H1 (cell line): ENCODE data around the gene RMRP. TPM values are rescaled to one million over a fixed set of nuclear protein-coding genes. Genes with fewer than 3 reads are reported as not detected.
A peak's percentile ranks its signal among the peaks of the same experiment; 100 is the strongest.

Source experiments
- CTCF ChIA-PET: fragments of 300-600 bp; sonication (Branson Sonifier 250); formaldehyde crosslinking; loops from one replicate; lab custom pipeline; 2021; ENCODE audit not compliant: partially characterized antibody; lab: Charles Lee
- POLR2A ChIA-PET: fragments of 300-600 bp; sonication (Branson Sonifier 250); formaldehyde crosslinking; loops from one replicate; lab custom pipeline; 2021; ENCODE audit warnings: inconsistent platforms; ENCODE audit not compliant: partially characterized antibody; lab: Charles Lee
- DNase-seq, 2 experiments: peaks; one replicate each; pipeline versions ENCODE4 v3.0.0 to v3.0.0-alpha.2; 2010 to 2022; ENCODE audit warnings: low spot score in 2 of 2, low read depth in 1 of 2, mixed read lengths in 1 of 2
- FAIRE-seq: peaks from 2 replicates; lab custom pipeline; 2011; peaks lifted over from hg19 to GRCh38; lab: Jason Lieb, UNC
- H2AFZ ChIP-seq: 2 replicates; pipeline ENCODE4 v1.8.1; 2012; ENCODE audit warnings: low read length, inconsistent platforms
- H2AK5ac ChIP-seq: 2 replicates; pipeline ENCODE4 v1.6.1; 2013; ENCODE audit warnings: low read depth, low read length
- H2BK120ac ChIP-seq: replicated peaks from 2 replicates; pipeline ENCODE3; 2013; ENCODE audit warnings: low read depth, low read length, inconsistent platforms
- H2BK12ac ChIP-seq: 2 replicates; pipeline ENCODE4 v1.6.1; 2013; ENCODE audit warnings: low read depth, low read length
- H2BK15ac ChIP-seq: 2 replicates; pipeline ENCODE4 v1.6.1; 2013; ENCODE audit warnings: low read length
- H2BK20ac ChIP-seq: 2 replicates; pipeline ENCODE4 v1.6.1; 2013; ENCODE audit warnings: low read length
- H2BK5ac ChIP-seq: 2 replicates; pipeline ENCODE4 v1.6.1; 2013; ENCODE audit warnings: low read depth, low read length
- H3K14ac ChIP-seq: 2 replicates; pipeline ENCODE4 v1.6.1; 2013; ENCODE audit warnings: inconsistent platforms; ENCODE audit not compliant: insufficient read length
- H3K18ac ChIP-seq: 2 replicates; pipeline ENCODE4 v1.6.1; 2013; ENCODE audit warnings: low read length; ENCODE audit errors: extremely low read depth
- H3K23ac ChIP-seq: 2 replicates; pipeline ENCODE4 v1.6.1; 2013; ENCODE audit warnings: inconsistent platforms; ENCODE audit not compliant: insufficient read length
- H3K23me2 ChIP-seq: 2 replicates; pipeline ENCODE4 v1.6.1; 2013; ENCODE audit warnings: low read depth, low read length
- H3K27ac ChIP-seq: 2 replicates; pipeline ENCODE4 v1.6.1; 2011; ENCODE audit warnings: low read depth, low read length, inconsistent platforms
- H3K27me3 ChIP-seq, 4 experiments: replicated peaks in 1 of 4; 1 replicate in 1 of 4; 2 replicates in 3 of 4; pipeline versions ENCODE4 v1.6.1 to v1.8.1; 2011 to 2013; ENCODE audit warnings: low read length in 3 of 4, mild to moderate bottlenecking in 3 of 4, inconsistent platforms in 2 of 4, mixed read lengths in 2 of 4, moderate library complexity in 1 of 4; ENCODE audit not compliant: control insufficient read depth in 3 of 4, insufficient read depth in 3 of 4; ENCODE audit errors: extremely low read depth in 1 of 4
- H3K36me3 ChIP-seq, 4 experiments: 2 replicates each; pipeline versions ENCODE4 v1.6.1 to v1.8.1; 2011 to 2013; ENCODE audit warnings: mild to moderate bottlenecking in 4 of 4, low read length in 3 of 4, moderate library complexity in 2 of 4, control low read depth in 1 of 4, inconsistent platforms in 1 of 4; ENCODE audit not compliant: insufficient read depth in 4 of 4, control insufficient read depth in 2 of 4
- H3K4ac ChIP-seq: replicated peaks from 2 replicates; pipeline ENCODE3; 2013; ENCODE audit warnings: low read length, low read depth, mixed read lengths, inconsistent platforms; ENCODE audit not compliant: insufficient read length
- H3K4me1 ChIP-seq, 4 experiments: replicated peaks in 1 of 4; 1 replicate in 1 of 4; 2 replicates in 3 of 4; pipeline versions ENCODE4 v1.6.1 to v1.8.1; 2011 to 2013; ENCODE audit warnings: low read length in 3 of 4, inconsistent platforms in 2 of 4, mixed read lengths in 1 of 4; ENCODE audit not compliant: insufficient read depth in 4 of 4, control insufficient read depth in 3 of 4
- H3K4me2 ChIP-seq, 2 experiments: 2 replicates each; pipeline versions ENCODE4 v1.6.1 to v1.8.1; 2011 to 2013; ENCODE audit warnings: low read depth in 2 of 2, low read length in 2 of 2, control low read depth in 1 of 2, inconsistent platforms in 1 of 2, mild to moderate bottlenecking in 1 of 2; ENCODE audit not compliant: insufficient read depth in 1 of 2
- H3K4me3 ChIP-seq, 4 experiments: fragments of 200-600, 300-600 bp in 1 of 4; sonication (generic), shearing (Covaris generic), sonication (Bioruptor Twin) in 1 of 4; 2 replicates each; pipeline versions ENCODE4 v1.5.1 to v1.8.1; 2011 to 2016; ENCODE audit warnings: low read length in 4 of 4, low read depth in 3 of 4, control low read depth in 2 of 4, inconsistent platforms in 2 of 4, mild to moderate bottlenecking in 2 of 4, mixed read lengths in 1 of 4, moderate library complexity in 1 of 4; ENCODE audit not compliant: insufficient read depth in 2 of 4; ENCODE audit errors: extremely low read depth in 1 of 4
- H3K56ac ChIP-seq: replicated peaks from 2 replicates; pipeline ENCODE3; 2013; ENCODE audit warnings: low read depth, mild to moderate bottlenecking, mixed read lengths, low read length, inconsistent platforms; ENCODE audit not compliant: insufficient read length
- H3K79me1 ChIP-seq: 2 replicates; pipeline ENCODE4 v1.6.1; 2013; ENCODE audit warnings: low read depth, low read length, control low read depth
- H3K79me2 ChIP-seq, 2 experiments: 2 replicates each; pipeline versions ENCODE4 v1.6.1 to v1.8.1; 2012 to 2013; ENCODE audit warnings: low read length in 2 of 2, mild to moderate bottlenecking in 2 of 2, inconsistent platforms in 1 of 2; ENCODE audit not compliant: insufficient read depth in 2 of 2, control insufficient read depth in 1 of 2
- H3K9ac ChIP-seq, 4 experiments: replicated peaks in 1 of 4; 1 replicate in 1 of 4; 2 replicates in 3 of 4; pipeline versions ENCODE4 v1.6.1 to v1.8.1; 2011 to 2013; ENCODE audit warnings: low read depth in 3 of 4, low read length in 3 of 4, control low read depth in 2 of 4, mild to moderate bottlenecking in 2 of 4, moderate library complexity in 2 of 4, inconsistent platforms in 1 of 4; ENCODE audit errors: extremely low read depth in 1 of 4
- H3K9me3 ChIP-seq, 2 experiments: 2 replicates each; pipeline versions ENCODE4 v1.6.1 to v1.8.1; 2012 to 2013; ENCODE audit warnings: mild to moderate bottlenecking in 2 of 2, moderate library complexity in 2 of 2, control low read depth in 1 of 2, inconsistent platforms in 1 of 2, low read depth in 1 of 2, low read length in 1 of 2, mixed read lengths in 1 of 2; ENCODE audit not compliant: insufficient read depth in 2 of 2
- H4K20me1 ChIP-seq, 2 experiments: replicated peaks in 1 of 2; 2 replicates each; pipeline versions ENCODE3 to v1.8.1; 2011 to 2013; ENCODE audit warnings: inconsistent platforms in 2 of 2, low read length in 2 of 2, mild to moderate bottlenecking in 1 of 2; ENCODE audit not compliant: insufficient read depth in 2 of 2, control insufficient read depth in 1 of 2
- H4K5ac ChIP-seq: 2 replicates; pipeline ENCODE4 v1.6.1; 2013; ENCODE audit warnings: low read length, low read depth, mixed read lengths, inconsistent platforms; ENCODE audit not compliant: insufficient read length
- H4K8ac ChIP-seq: 2 replicates; pipeline ENCODE4 v1.8.0; 2013; ENCODE audit warnings: mild to moderate bottlenecking, moderate library complexity, low read length, inconsistent platforms; ENCODE audit not compliant: insufficient read depth; ENCODE audit errors: extremely low read depth
- H4K91ac ChIP-seq: replicated peaks from 2 replicates; pipeline ENCODE3; 2013; ENCODE audit warnings: low read length, mixed read lengths, inconsistent platforms; ENCODE audit not compliant: insufficient read length
- BRCA1 ChIP-seq: IDR thresholded peaks from 2 replicates; pipeline ENCODE4 v1.6.1; 2012; ENCODE audit warnings: low read depth, low read length, improper control_type of control experiment
- FOSL1 ChIP-seq: IDR thresholded peaks from 2 replicates; pipeline ENCODE4 v1.6.1; 2011; ENCODE audit warnings: mild to moderate bottlenecking, low read depth, low read length, moderate library complexity; ENCODE audit not compliant: insufficient read depth
- GTF2F1 ChIP-seq: IDR thresholded peaks from 2 replicates; pipeline ENCODE4 v1.6.1; 2012; ENCODE audit warnings: low read depth, low read length, improper control_type of control experiment, borderline replicate concordance
- HDAC2 ChIP-seq, 2 experiments: fragments of 300-600 bp in 1 of 2; sonication (generic) in 1 of 2; IDR thresholded peaks; 2 replicates each; pipeline ENCODE4 v1.6.1; 2011 to 2012; ENCODE audit warnings: low read depth in 2 of 2, low read length in 2 of 2, mild to moderate bottlenecking in 2 of 2, moderate library complexity in 2 of 2, borderline replicate concordance in 1 of 2, inconsistent platforms in 1 of 2
- HDAC6 ChIP-seq: IDR thresholded peaks from one replicate; pipeline ENCODE4 v1.7.1; 2012; ENCODE audit warnings: low read depth, mild to moderate bottlenecking, inconsistent platforms, low read length, moderate library complexity
- KDM5A ChIP-seq: fragments of 200-600 bp; IDR thresholded peaks from 2 replicates; pipeline ENCODE4 v1.7.1; 2012; ENCODE audit warnings: mild to moderate bottlenecking, low read length, inconsistent platforms, mixed read lengths
- PHF8 ChIP-seq: fragments of 200-600 bp; sonication (generic); conservative IDR thresholded peaks from 2 replicates; pipeline ENCODE4 v1.7.1; 2012; ENCODE audit warnings: low read depth, mild to moderate bottlenecking, inconsistent platforms, low read length, moderate library complexity
- SAP30 ChIP-seq: fragments of 300-600 bp; sonication (generic); IDR thresholded peaks from 2 replicates; pipeline ENCODE4 v1.7.1; 2012; ENCODE audit warnings: low read length, moderate library complexity, mild to moderate bottlenecking, inconsistent platforms; ENCODE audit not compliant: insufficient read depth, insufficient replicate concordance
- SP4 ChIP-seq: IDR thresholded peaks from 2 replicates; pipeline ENCODE4 v1.6.1; 2012; ENCODE audit warnings: low read length, inconsistent platforms
- SUZ12 ChIP-seq: fragments of 200-600 bp; sonication (generic); IDR thresholded peaks from 2 replicates; pipeline ENCODE4 v1.6.1; 2012; ENCODE audit warnings: mild to moderate bottlenecking, inconsistent platforms, low read length, moderate library complexity, mixed read lengths
- TEAD4 ChIP-seq: IDR thresholded peaks from 2 replicates; pipeline ENCODE4 v1.6.1; 2012; ENCODE audit warnings: low read depth, low read length, inconsistent platforms, mixed read lengths
- WGBS, 2 experiments: shearing (Covaris generic) in 1 of 2; methylation state at CpG; one replicate each; pipeline versions ENCODE4 v1.1.6 to v1.1.7; 2013 to 2015; ENCODE audit warnings: low lambda C conversion rate in 2 of 2, mixed read lengths in 2 of 2, inconsistent platforms in 1 of 2, low coverage in 1 of 2, missing lambda C conversion rate in 1 of 2; ENCODE audit not compliant: insufficient replicate concordance in 2 of 2, insufficient coverage in 1 of 2, insufficient read length in 1 of 2; ENCODE audit errors: extremely low coverage in 1 of 2, missing lambda C conversion rate in 1 of 2; 5-methylcytosine and 5-hydroxymethylcytosine counted together
- polyA plus RNA-seq, 7 experiments: library from polyadenylated mRNA; depleted of rRNA in 3 of 7; stranded (reverse) in 5 of 7; unstranded in 2 of 7; fragments of >200 nt in 5 of 7; fragments of 200-250 nt in 2 of 7; gene quantifications; 1 replicate in 5 of 7; 2 replicates in 1 of 7; 4 replicates in 1 of 7; pipeline versions ENCODE4 v1.2.1 to v1.2.3, GENCODE V29; 2011 to 2013; ENCODE audit warnings: missing spikeins in 2 of 7, mixed read lengths in 2 of 7
- total RNA-seq: library from RNA; stranded (reverse); fragmentation: NEBNext Ultra II Directional; extraction: Animal tissue kit (Norgen Biotek cat#: 25700); gene quantifications from 2 replicates; pipeline ENCODE4 v1.2.1, GENCODE V29; 2021

RMRP gene
- total and polyA plus RNA-seq, 2 of the 8 experiments (the other 6 are each of a cell fraction or from before 2014, with no cell fraction given): 169 to 14,987 TPM

DNA sequence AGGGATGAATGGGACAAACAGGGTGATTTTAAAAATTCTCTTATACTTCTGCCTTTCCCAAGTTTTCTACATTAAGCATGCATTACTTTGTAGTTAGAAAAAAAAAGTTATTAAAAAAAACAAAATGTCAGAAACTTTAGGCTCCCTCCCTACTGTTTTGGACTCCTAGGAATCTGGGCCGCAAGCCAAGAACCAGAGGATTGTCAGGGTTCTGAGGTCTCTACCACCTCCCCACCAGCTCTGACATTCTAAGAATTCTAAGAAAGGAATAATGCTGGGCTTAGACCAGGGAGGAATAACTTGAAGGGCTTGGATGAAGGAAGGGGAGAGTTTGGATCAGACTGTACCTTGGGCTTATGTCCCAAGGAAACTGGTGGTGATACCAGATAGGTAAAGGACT lies 8.2 kb upstream of the RMRP start:
- H2BK20ac ChIP-seq: no peak overlapping the region
- WGBS, 2 experiments: 100% methylated on average over 1 of the region's 1 CpG; no CpG with 5 or more reads in 1 of the 2 experiments

More for the DNA sequence above, 8.2 kb upstream of the RMRP start:
- H3K79me1 ChIP-seq: peaks cover 2% of the 10 kb centered on the region; the same call in 1 of the 2 replicates
- H2BK5ac ChIP-seq: no peak overlapping the region
- peaks cover 0 to 5% (median 1%) of the 10 kb centered on the region in 4 experiments; a peak in 5 of 7 replicates for H3K4me1 ChIP-seq
- POLR2A ChIA-PET: interaction anchor here (0.7 to 6.6 kb wide), 11 partner anchors 9 to 148 kb away, joined by 3 to 65 read pairs (median 3); partner anchors contain the start of genes CA9, CREB3, GBA2 and RGP1
- DNase-seq: no peak
- H2AFZ ChIP-seq: no peak overlapping the region
- no peak overlapping the region for H3K27ac ChIP-seq
- no peaks in the 10 kb centered on the region for H3K27me3 ChIP-seq
- no peak overlapping the region for H2BK120ac ChIP-seq
- peaks cover 6 to 23% (median 13%) of the 10 kb centered on the region in 4 experiments for H3K36me3 ChIP-seq
- peak overlapping the region; percentile 77; the same call in 1 of the 2 replicates for H2AK5ac ChIP-seq
- H2BK12ac ChIP-seq: no peak overlapping the region
- H3K4me3 ChIP-seq: no peak overlapping the region
- H4K20me1 ChIP-seq: peaks cover 0 to 2% of the 10 kb centered on the region in 2 experiments
- no peaks in the 10 kb centered on the region for H3K9me3 ChIP-seq
- H4K5ac ChIP-seq: no peak overlapping the region
- FAIRE-seq: no peak
- H3K9ac ChIP-seq: no peak overlapping the region
- no peak overlapping the region for H3K56ac ChIP-seq
- peaks cover 4% of the 10 kb centered on the region; the same call in 1 of the 2 replicates for H3K23me2 ChIP-seq
- no peak overlapping the region for H4K91ac ChIP-seq
- no peak overlapping the region for H3K18ac ChIP-seq
- peak overlapping the region; percentile 25; the same call in 1 of the 2 replicates for H2BK15ac ChIP-seq
- no peak overlapping the region for H3K4me2 ChIP-seq
- no peak for TF ChIP-seq BRCA1
- no peak for TF ChIP-seq TEAD4
- TF ChIP-seq HDAC6: no peak
- TF ChIP-seq KDM5A: no peak
- no peak for TF ChIP-seq PHF8
- TF ChIP-seq SAP30: no peak
- no peak for TF ChIP-seq SP4
- TF ChIP-seq GTF2F1: no peak
- TF ChIP-seq FOSL1: no peak
- no peak for TF ChIP-seq HDAC2 (IDR thresholded peaks at IDR 0.05; ENCODE audit: borderline replicate concordance in 1 of 2, low read depth in 2 of 2, low read length in 2 of 2)
- TF ChIP-seq SUZ12: no peak
- no peak overlapping the region for H3K4ac ChIP-seq
- H4K8ac ChIP-seq: no peak overlapping the region
- CTCF ChIA-PET: interaction anchor here (0.7 to 15.9 kb wide), 8 partner anchors 8 to 63 kb away, joined by 3 to 347 read pairs (median 55); partner anchors contain the start of genes CCDC107, CREB3, RMRP and SIT1
- no peaks in the 10 kb centered on the region; a peak in 1 of 4 replicates for H3K79me2 ChIP-seq
- no peak overlapping the region for H3K23ac ChIP-seq
- H3K14ac ChIP-seq: no peak overlapping the region
